B cell (primary cell): ENCODE measurements around the gene MEAF6. TPM values are rescaled to one million over a fixed set of nuclear protein-coding genes. Genes with fewer than 3 reads are reported as not detected.
"Not testable (repeated sequence)": the region's sequence is repeated elsewhere in the genome, so short reads cannot be mapped to it uniquely, and the experiment has no call there.

Experiments used
- ATAC-seq: fragments of 200-7000 bp; cut with Tn5 transposase; one replicate; pipeline ENCODE4 v1.10.0; 2021; ENCODE audit warnings: low read depth, mild to moderate bottlenecking, moderate number of reproducible peaks, moderate library complexity
- CTCF ChIA-PET: fragments of 350-600 bp; sonication (Branson Sonifier 250); formaldehyde crosslinking; loops from one replicate; lab custom pipeline; 2021; ENCODE audit warnings: antibody characterized with exemption, inconsistent platforms; lab: Charles Lee
- POLR2A ChIA-PET: fragments of 350-600 bp; sonication (Branson Sonifier 250); formaldehyde crosslinking; loops from one replicate; lab custom pipeline; 2021; ENCODE audit warnings: antibody characterized with exemption; lab: Charles Lee
- DNase-seq: peaks from one replicate; pipeline ENCODE4 v3.0.0; 2013
- H2AFZ ChIP-seq: 2 replicates; pipeline ENCODE4 v1.6.1; 2012; ENCODE audit warnings: mild to moderate bottlenecking, low read depth, low read length; ENCODE audit not compliant: insufficient read depth, poor library complexity, severe bottlenecking
- H3K27ac ChIP-seq, 2 donors: 1 replicate in 1 of 2; 2 replicates in 1 of 2; pipeline ENCODE4 v1.5.1; 2012 to 2013; ENCODE audit warnings: low read length in 2 of 2, mild to moderate bottlenecking in 2 of 2, moderate library complexity in 1 of 2
- H3K27me3 ChIP-seq, 4 experiments: fragments of 200-600 bp in 1 of 4; sonication (generic) in 1 of 4; replicated peaks in 1 of 4; 1 replicate in 2 of 4; 2 replicates in 2 of 4; pipeline versions ENCODE4 v1.6.1 to v1.7.0; 2013 to 2016; ENCODE audit warnings: low read length in 3 of 4, mild to moderate bottlenecking in 2 of 4, mixed read lengths in 1 of 4, moderate library complexity in 1 of 4; ENCODE audit not compliant: insufficient read depth in 4 of 4, control insufficient read depth in 3 of 4; ENCODE audit errors: control extremely low read depth in 1 of 4
- H3K36me3 ChIP-seq, 2 experiments: replicated peaks in 1 of 2; 1 replicate in 1 of 2; 2 replicates in 1 of 2; pipeline versions ENCODE4 v1.6.1 to v1.7.1; 2013; ENCODE audit warnings: low read length in 1 of 2; ENCODE audit not compliant: insufficient read depth in 2 of 2, control insufficient read depth in 1 of 2; ENCODE audit errors: control extremely low read depth in 1 of 2, extremely low read depth in 1 of 2
- H3K4me1 ChIP-seq, 2 donors: fragments of 200-600 bp in 1 of 2; sonication (generic) in 1 of 2; 1 replicate in 1 of 2; 2 replicates in 1 of 2; pipeline versions ENCODE4 v1.5.1 to v1.6.1; 2013 to 2017; ENCODE audit warnings: low read length in 2 of 2; ENCODE audit not compliant: control insufficient read depth in 2 of 2, insufficient read depth in 2 of 2
- H3K4me2 ChIP-seq: replicated peaks from 2 replicates; pipeline ENCODE3; 2012; ENCODE audit warnings: mild to moderate bottlenecking, low read depth, low read length; ENCODE audit not compliant: poor library complexity, severe bottlenecking
- H3K4me3 ChIP-seq, 5 experiments: fragments of 200-600 bp in 1 of 5; sonication (generic) in 1 of 5; 1 replicate in 3 of 5; 2 replicates in 2 of 5; pipeline versions ENCODE4 v1.5.1 to v1.7.0; 2011 to 2016; ENCODE audit warnings: low read length in 4 of 5, mild to moderate bottlenecking in 4 of 5, low read depth in 2 of 5, control low read depth in 1 of 5, moderate library complexity in 1 of 5; ENCODE audit not compliant: insufficient read depth in 1 of 5; ENCODE audit errors: control extremely low read depth in 1 of 5, extremely low read depth in 1 of 5
- H3K79me2 ChIP-seq: fragments of 200-600 bp; sonication (generic); one replicate; pipeline ENCODE4 v1.6.0; 2016; ENCODE audit warnings: low read length; ENCODE audit not compliant: control insufficient read depth, insufficient read depth
- H3K9ac ChIP-seq: fragments of 200-600 bp; sonication (generic); 2 replicates; pipeline ENCODE4 v1.6.1; 2017; ENCODE audit warnings: mild to moderate bottlenecking, low read length, moderate library complexity
- H3K9me3 ChIP-seq, 3 donors: one replicate each; pipeline versions ENCODE4 v1.6.1 to v1.7.1; 2013; ENCODE audit warnings: low read length in 2 of 3; ENCODE audit not compliant: control insufficient read depth in 2 of 3, insufficient read depth in 1 of 3; ENCODE audit errors: control extremely low read depth in 1 of 3
- H4K20me1 ChIP-seq: 2 replicates; pipeline ENCODE4 v1.6.0; 2012; ENCODE audit warnings: mild to moderate bottlenecking, low read length; ENCODE audit not compliant: insufficient read depth, control insufficient read depth, poor library complexity, severe bottlenecking
- H3K27ac Mint-ChIP-seq: one replicate; pipeline ENCODE4 v1.8.0; 2021; ENCODE audit warnings: mixed read lengths
- H3K27me3 Mint-ChIP-seq: one replicate; pipeline ENCODE4 v1.8.0; 2021; ENCODE audit warnings: mixed read lengths
- H3K4me1 Mint-ChIP-seq: one replicate; pipeline ENCODE4 v1.8.0; 2021; ENCODE audit warnings: mixed read lengths
- H3K4me3 Mint-ChIP-seq: one replicate; pipeline ENCODE4 v1.8.0; 2021; ENCODE audit warnings: mixed read lengths
- H3K9me3 Mint-ChIP-seq: one replicate; pipeline ENCODE4 v1.8.0; 2022; ENCODE audit warnings: mixed read lengths; ENCODE audit not compliant: insufficient read depth
- CTCF ChIP-seq: fragments of 200-600 bp; IDR thresholded peaks from one replicate; pipeline ENCODE4 v1.8.0; 2022; ENCODE audit warnings: antibody characterized with exemption, mild to moderate bottlenecking
- EZH2 ChIP-seq: IDR thresholded peaks from 2 replicates; pipeline ENCODE4 v1.6.1; 2012; ENCODE audit warnings: borderline replicate concordance, low read depth, mild to moderate bottlenecking, moderate library complexity, low read length; ENCODE audit not compliant: insufficient read depth, poor library complexity, severe bottlenecking
- WGBS: methylation state at CpG from one replicate; pipeline ENCODE4 v1.1.5; 2013; ENCODE audit warnings: missing lambda C conversion rate; ENCODE audit not compliant: insufficient coverage; 5-methylcytosine and 5-hydroxymethylcytosine counted together
- intact Hi-C: fragments of 100-400 bp; cut with micrococcal nuclease; formaldehyde crosslinking; loops from one replicate; pipeline ENCODE4 v1.10.0; 2022
- polyA plus RNA-seq: library from polyadenylated mRNA; depleted of rRNA; stranded (reverse); fragments of >200 nt; gene quantifications from 2 replicates; pipeline ENCODE4 v1.2.3, GENCODE V29; 2012
- total RNA-seq, 2 donors: library from RNA; stranded (reverse); fragments of 120-200 nt in 1 of 2; gene quantifications; 1 replicate in 1 of 2; 2 replicates in 1 of 2; pipeline versions ENCODE4 v1.2.3 to v1.2.4, GENCODE V29; 2013 to 2022

The MEAF6 gene
- total and polyA plus RNA-seq, 2 donors (not counting 1 experiment from before 2014, with no cell fraction given): 52.5 to 84.2 TPM

- ChIA-PET POLR2A (no interaction called here), CTCF (interaction anchor here (1.2 kb wide), 1 partner anchor 121 kb away, joined by 4 read pairs; no protein-coding TSS in a partner anchor)
- no peaks in the 10 kb centered on the region for H3K9me3 Mint-ChIP-seq
- no peak overlapping the region for H3K27ac Mint-ChIP-seq
- Histone ChIP-seq H3K4me1 (no peaks in the 10 kb centered on the region), H3K9ac (no peak overlapping the region), H2AFZ (no peak overlapping the region), H3K79me2 (no peaks in the 10 kb centered on the region), H3K36me3 (peaks cover 2 to 6% of the 10 kb centered on the region in 2 experiments), H3K4me2 (no peak overlapping the region), H3K27me3 (no peaks in the 10 kb centered on the region), H3K9me3 (peaks cover 0 to 3% (median 0%) of the 10 kb centered on the region in 3 donors), H3K27ac (no peak overlapping the region), H4K20me1 (no peaks in the 10 kb centered on the region), H3K4me3 (no peak overlapping the region)
- intact Hi-C loops: loop anchor here (1.0 kb wide), 1 partner anchor 122 kb away; no protein-coding TSS in a partner anchor
- WGBS: 88% methylated on average over 3 of the region's 10 CpGs
- TF ChIP-seq CTCF: no peak
- TF ChIP-seq EZH2: no peak
- no peaks in the 10 kb centered on the region for H3K4me1 Mint-ChIP-seq
- DNase-seq (no peak), ATAC-seq (no peak)
- H3K27me3 Mint-ChIP-seq: peaks cover 5% of the 10 kb centered on the region
- H3K4me3 Mint-ChIP-seq: no peak overlapping the region
Measured at GRCh38 chr1:37560401-37561132, 46.0 kb upstream of the MEAF6 start.

- H3K27me3 Mint-ChIP-seq, H2AFZ ChIP-seq, H3K27ac Mint-ChIP-seq, H3K4me2 ChIP-seq, ATAC-seq, H3K4me3 ChIP-seq, H3K36me3 ChIP-seq, H3K27ac ChIP-seq, H3K27me3 ChIP-seq, intact Hi-C loops, POLR2A ChIA-PET, H3K79me2 ChIP-seq, H3K9ac ChIP-seq, H3K9me3 Mint-ChIP-seq, H3K9me3 ChIP-seq, H3K4me1 ChIP-seq, H4K20me1 ChIP-seq, H3K4me3 Mint-ChIP-seq, H3K4me1 Mint-ChIP-seq, DNase-seq: not testable (repeated sequence)
- 85% methylated on average over 11 of the region's 12 CpGs for WGBS
- CTCF ChIA-PET: interaction anchor here (1.2 kb wide), 1 partner anchor 122 kb away, joined by 4 read pairs; no protein-coding TSS in a partner anchor
Measured at GRCh38 chr1:37559957-37560379, 45.4 kb upstream of the MEAF6 start.
